Osteocyte (in vitro differentiated cells): ENCODE measurements around the gene HMX3. TPM values are rescaled to one million over a fixed set of nuclear protein-coding genes. Genes with fewer than 3 reads are reported as not detected.

Source experiments
- DNase-seq: peaks from one replicate; pipeline ENCODE4 v3.0.0; 2021; ENCODE audit warnings: mixed read lengths; ENCODE audit not compliant: unreplicated experiment; ENCODE audit errors: extremely low spot score
- H3K27ac Mint-ChIP-seq: one replicate; pipeline ENCODE4 v1.8.0; 2021; ENCODE audit warnings: mild to moderate bottlenecking, mixed read lengths; ENCODE audit not compliant: unreplicated experiment
- H3K27me3 Mint-ChIP-seq: one replicate; pipeline ENCODE4 v1.8.0; 2021; ENCODE audit warnings: mixed read lengths; ENCODE audit not compliant: unreplicated experiment
- H3K36me3 Mint-ChIP-seq: one replicate; pipeline ENCODE4 v1.8.0; 2021; ENCODE audit warnings: mixed read lengths; ENCODE audit not compliant: unreplicated experiment
- H3K4me1 Mint-ChIP-seq: one replicate; pipeline ENCODE4 v1.8.0; 2021; ENCODE audit warnings: mixed read lengths; ENCODE audit not compliant: unreplicated experiment
- H3K4me3 Mint-ChIP-seq: one replicate; pipeline ENCODE4 v1.8.0; 2021; ENCODE audit warnings: mild to moderate bottlenecking, moderate library complexity, mixed read lengths; ENCODE audit not compliant: unreplicated experiment
- H3K9me3 Mint-ChIP-seq: one replicate; pipeline ENCODE4 v1.8.0; 2021; ENCODE audit warnings: mixed read lengths; ENCODE audit not compliant: unreplicated experiment
- total RNA-seq: library from RNA; stranded (reverse); gene quantifications from 2 replicates; pipeline ENCODE4 v1.2.1, GENCODE V29; 2021
- TF ChIP-seq, protein P1 (sequence below): fragments of 200-600 bp; sonication (generic); IDR thresholded peaks from 2 replicates; pipeline ENCODE4 v1.5.0; 2021; ENCODE audit warnings: antibody characterized with exemption, mild to moderate bottlenecking, moderate library complexity

Gene HMX3
- total RNA-seq, 1 donor from 2014 or later, result not detected

DNA sequence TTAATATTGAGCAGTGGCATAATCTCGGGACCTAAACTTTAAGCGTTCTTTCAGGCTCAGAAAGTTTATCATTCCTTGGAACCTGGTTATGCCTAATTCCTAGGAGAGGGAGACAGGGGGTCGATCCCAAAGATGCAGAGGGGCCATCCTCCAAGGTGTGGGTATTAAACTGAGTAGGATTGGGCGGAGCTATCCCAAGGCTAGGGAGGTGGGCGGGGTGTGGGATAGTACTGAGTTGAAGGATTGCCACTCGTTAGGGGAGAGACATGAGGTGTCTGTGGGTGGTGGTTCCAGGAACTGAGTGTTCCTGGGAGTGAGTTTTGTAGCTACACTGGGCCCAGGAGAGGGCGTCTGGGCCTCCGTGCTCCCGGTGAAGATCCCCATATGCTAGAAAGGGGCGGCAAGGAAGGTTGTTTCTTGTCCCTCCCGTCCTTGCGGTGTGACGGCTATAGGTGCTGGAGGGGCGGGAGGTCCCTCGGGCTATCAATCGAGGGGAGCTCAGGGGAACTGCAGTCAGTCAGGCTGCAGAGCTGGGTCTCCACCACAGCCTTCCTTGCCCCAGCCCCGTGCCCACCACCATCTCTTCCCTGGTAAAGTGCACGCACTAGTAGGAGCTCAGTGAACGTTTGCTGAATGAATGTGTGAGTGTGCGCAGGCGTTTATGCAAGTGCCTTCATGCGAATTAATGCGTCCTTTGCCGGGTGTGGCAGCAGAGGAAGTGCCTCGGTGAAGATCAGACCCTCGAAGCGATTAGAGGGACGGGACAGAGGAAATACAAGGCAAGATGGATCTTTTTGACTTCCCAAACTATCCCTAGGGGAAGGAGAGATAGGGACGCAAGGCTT is 9.1 kb downstream of the HMX3 start:
- Mint-ChIP-seq H3K9me3 (no peaks in the 10 kb centered on the region), H3K4me1 (peaks cover 12% of the 10 kb centered on the region), H3K4me3 (no peak overlapping the region), H3K36me3 (no peaks in the 10 kb centered on the region), H3K27me3 (peaks cover 79% of the 10 kb centered on the region), H3K27ac (no peak overlapping the region)
- TF ChIP-seq, protein P1, sequence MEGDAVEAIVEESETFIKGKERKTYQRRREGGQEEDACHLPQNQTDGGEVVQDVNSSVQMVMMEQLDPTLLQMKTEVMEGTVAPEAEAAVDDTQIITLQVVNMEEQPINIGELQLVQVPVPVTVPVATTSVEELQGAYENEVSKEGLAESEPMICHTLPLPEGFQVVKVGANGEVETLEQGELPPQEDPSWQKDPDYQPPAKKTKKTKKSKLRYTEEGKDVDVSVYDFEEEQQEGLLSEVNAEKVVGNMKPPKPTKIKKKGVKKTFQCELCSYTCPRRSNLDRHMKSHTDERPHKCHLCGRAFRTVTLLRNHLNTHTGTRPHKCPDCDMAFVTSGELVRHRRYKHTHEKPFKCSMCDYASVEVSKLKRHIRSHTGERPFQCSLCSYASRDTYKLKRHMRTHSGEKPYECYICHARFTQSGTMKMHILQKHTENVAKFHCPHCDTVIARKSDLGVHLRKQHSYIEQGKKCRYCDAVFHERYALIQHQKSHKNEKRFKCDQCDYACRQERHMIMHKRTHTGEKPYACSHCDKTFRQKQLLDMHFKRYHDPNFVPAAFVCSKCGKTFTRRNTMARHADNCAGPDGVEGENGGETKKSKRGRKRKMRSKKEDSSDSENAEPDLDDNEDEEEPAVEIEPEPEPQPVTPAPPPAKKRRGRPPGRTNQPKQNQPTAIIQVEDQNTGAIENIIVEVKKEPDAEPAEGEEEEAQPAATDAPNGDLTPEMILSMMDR, result no peak
- peak; percentile 59 for DNase-seq

DNA sequence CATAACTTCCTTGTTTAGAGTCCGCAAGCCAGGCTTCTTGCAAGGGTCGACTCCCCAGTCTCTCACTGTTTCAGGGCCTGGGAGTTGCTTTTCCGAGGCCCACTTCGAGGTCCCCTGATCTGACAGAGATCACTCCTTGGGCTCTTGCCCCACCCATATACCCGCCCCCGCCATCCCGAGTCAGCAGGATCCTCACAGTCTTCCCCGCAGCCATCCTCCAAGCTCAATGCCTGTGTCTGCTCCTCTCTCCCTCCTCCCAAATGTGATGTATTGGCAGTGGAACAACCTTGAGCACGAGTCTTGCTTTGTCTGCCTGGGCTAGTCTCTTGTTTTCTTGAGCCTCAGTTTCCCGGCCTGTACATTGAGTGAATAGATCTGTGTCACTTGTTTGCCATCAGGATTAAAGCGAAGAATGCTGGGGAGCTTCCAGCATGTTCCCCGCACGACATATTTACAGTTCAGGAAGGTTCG is 9.8 kb downstream of the HMX3 start:
- TF ChIP-seq, protein P1, result no peak

DNA sequence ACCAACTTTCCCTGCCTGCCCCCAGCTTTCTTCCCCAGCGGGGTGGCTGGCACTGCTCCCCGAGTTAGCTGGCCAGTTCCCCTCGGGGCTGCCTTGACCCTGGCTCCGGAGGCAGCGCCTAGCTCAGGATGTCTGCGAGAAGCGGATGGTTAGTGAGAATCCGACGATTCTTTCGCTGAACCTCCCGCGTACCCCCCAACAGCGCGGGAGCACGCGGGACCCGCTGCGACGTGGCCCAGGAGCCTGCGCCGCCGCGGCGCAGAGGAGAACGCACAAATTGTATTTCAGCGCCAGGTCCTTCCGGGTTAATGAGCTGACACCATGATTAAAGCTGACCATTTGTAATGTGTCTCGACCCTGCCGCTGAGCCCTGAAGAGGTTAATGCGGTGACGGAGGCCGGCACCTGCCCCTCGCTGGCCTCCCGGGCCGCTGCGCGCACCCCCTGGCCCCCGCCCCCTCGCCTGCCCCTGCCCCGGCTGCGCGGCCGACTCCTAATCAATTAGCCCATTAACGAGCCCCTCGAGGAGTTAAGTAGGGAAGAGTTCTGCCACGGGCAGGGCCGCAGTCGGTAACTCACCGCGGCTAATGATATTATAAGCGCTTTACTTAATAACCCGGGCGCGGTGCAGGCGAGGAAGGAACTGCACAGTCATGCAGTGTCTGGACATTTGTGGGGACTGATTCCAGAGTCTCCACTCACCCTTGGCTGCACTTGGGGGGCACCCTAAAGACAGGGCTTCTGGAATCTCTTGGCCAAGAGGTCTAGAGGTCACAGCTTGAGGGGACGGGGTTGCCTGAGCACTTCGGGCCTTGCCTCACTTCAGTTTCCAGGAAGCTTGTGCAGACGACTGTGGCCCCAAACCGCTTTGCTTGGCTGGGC is 10.5 kb downstream of the HMX3 start:
- Mint-ChIP-seq H3K27ac (no peak overlapping the region), H3K4me3 (no peak overlapping the region)
- TF ChIP-seq, protein P1, result no peak

More for the DNA sequence above, 9.8 kb downstream of the HMX3 start:
- peaks cover 18% of the 10 kb centered on the region for H3K4me1 Mint-ChIP-seq
- no peak for DNase-seq
- H3K36me3 Mint-ChIP-seq, result no peaks in the 10 kb centered on the region
- no peak overlapping the region for H3K4me3 Mint-ChIP-seq
- no peak overlapping the region for H3K27ac Mint-ChIP-seq
- no peaks in the 10 kb centered on the region for H3K9me3 Mint-ChIP-seq
- peaks cover 79% of the 10 kb centered on the region for H3K27me3 Mint-ChIP-seq

DNA sequence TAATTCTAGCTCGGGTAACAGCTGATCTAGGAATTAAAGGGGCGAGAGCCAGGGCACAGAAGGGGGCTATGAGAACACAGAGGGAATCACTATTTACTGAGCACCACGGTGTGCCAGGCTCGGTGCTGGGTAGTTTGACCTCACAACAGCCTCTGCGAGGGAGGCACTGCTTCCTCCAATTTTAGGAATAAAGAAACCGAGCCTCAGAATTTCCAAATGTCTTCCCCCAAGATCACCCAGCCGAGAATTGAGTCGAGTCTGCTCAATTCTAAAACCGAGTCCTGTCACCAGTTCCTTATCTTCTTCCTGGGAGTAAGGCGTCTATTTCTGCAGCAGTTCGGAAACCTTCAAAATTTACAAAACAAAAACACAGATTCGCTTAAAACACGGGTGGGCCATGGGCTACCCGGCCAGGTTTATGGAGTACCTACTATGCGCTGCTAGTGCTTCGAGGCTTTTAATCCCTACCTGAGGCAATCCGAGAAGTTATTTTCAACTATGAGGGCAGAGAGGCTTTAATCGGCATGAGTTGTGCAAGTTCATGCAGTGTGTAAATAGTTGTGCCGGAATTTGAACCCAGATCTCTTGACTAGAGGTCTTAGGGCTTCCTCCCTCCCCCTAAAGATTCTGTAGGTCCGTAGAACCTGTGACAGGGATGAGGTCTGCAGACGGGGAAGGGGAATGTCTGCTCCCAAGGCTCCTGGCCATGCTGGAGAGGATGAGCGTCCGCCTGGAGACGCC is 11.3 kb downstream of the HMX3 start:
- DNase-seq, result no peak
- Mint-ChIP-seq H3K9me3 (no peaks in the 10 kb centered on the region), H3K4me1 (peaks cover 25% of the 10 kb centered on the region), H3K4me3 (no peak overlapping the region), H3K27ac (no peak overlapping the region), H3K36me3 (no peaks in the 10 kb centered on the region), H3K27me3 (peaks cover 75% of the 10 kb centered on the region)
- TF ChIP-seq, protein P1, result no peak

More for the DNA sequence above, 10.5 kb downstream of the HMX3 start:
- Mint-ChIP-seq H3K4me1 (peaks cover 24% of the 10 kb centered on the region), H3K36me3 (no peaks in the 10 kb centered on the region), H3K9me3 (no peaks in the 10 kb centered on the region), H3K27me3 (peaks cover 75% of the 10 kb centered on the region)
- no peak for DNase-seq
